T47D (cell line): ENCODE data around the gene RPP25L.

Experiments
- DNase-seq, 2 experiments: peaks; one replicate each; pipeline versions ENCODE4 v3.0.0 to v3.0.0-alpha.2; 2011 to 2012; ENCODE audit warnings: low read depth in 1 of 2, low spot score in 1 of 2
- JUND ChIP-seq: IDR thresholded peaks from 2 replicates; pipeline ENCODE4 v1.6.1; 2012; ENCODE audit warnings: low read depth
- in situ Hi-C: cut with HindIII; loops from 2 replicates; pipeline ENCODE4 v1.10.0; 2016; ENCODE audit warnings: low sequenced_read_pairs, low pct_unique_long_range_greater_than_20kb

The RPP25L gene

DNA sequence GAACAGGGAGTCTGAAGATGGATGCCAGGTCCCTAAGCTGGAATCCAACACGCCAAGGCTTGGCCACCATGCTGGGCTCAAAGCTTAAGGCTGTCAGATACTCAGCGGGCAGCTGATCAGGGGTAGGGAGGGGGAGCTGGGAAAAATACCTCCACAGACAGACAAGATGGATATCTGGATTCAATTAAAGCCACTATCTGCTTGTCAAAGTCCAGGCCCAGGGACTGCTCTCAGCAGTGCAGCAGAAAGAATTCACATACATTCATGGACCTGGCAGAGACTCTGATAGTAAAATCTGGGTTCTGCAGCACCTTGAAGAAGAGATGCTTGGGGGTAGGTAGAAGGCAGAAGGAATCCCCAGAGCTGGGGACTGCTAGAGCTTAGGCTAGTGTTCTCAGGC is 3.2 kb upstream of the RPP25L start:
- in situ Hi-C loops, result no loop called here
- no peak for TF ChIP-seq JUND
- DNase-seq, result no peak

DNA sequence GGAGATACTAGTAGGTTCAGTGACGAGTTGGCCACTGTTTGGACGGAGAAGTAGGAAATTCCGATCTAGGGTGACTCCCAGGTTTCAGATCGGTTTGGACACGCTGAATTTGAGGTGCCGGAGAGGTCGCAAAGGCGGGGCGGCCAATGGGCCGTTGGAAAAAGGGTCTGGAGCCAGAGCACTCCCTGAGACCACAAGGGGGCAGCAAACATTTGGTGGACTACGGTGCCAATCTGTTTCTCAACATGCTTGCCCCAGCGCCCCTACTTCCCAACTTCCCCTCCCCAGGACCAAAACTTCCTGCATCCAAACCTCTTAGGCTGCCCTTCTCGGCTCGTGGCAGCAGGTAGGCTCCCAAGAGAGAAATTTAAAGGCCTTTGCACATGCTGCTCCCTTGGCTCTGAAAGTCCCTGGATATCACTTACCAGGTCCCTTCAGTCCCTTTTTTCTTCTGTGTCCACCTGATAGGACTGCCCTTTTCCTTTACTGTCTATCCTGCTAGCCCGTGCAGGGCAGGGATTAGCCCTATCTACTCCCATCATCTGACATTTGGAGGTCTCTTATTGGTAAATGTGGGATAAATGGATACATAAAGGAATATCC is 992 bp upstream of the RPP25L start:
- peak; percentile 47 to 83 for DNase-seq
- in situ Hi-C loops, result no loop called here
- TF ChIP-seq JUND, result no peak

DNA sequence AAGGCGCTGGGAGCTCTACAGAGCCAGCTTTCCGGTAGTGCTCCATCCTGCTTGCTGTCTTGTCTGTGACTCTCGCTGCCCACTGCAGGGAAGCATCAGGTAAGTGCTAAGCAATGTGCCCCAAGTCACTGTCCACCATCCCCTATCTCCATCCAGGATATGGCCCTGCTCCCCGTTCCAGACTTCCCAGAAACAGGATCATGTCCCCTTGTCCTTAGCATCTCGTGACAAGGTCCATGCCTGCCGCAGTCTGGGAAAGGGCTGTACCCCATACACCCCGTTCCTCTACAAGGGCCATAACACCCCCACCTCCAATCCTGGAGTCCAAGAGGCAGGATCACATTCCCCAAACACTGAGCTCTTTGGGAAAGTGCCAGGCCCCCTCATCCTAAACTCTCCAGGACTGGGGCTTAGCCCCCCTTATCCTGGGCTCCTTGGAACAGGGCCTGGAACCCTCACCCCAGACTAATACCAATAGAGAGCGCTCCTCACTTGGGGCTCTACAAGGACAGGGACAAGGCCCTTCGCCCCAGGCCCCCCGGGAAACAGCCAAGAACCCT is 566 bp downstream of the RPP25L start:
- in situ Hi-C loops, result no loop called here
- TF ChIP-seq JUND, result no peak
- no peak for DNase-seq

GRCh38 chr9:34610434-34611206 is 1.3 kb downstream of the RPP25L start:
- in situ Hi-C loops, result no loop called here
- no peak for DNase-seq
- TF ChIP-seq JUND, result no peak

- in situ Hi-C loops, result no loop called here
- no peak for TF ChIP-seq JUND
- DNase-seq, result no peak
Observed at GRCh38 chr9:34607331-34607730, 4.6 kb downstream of the RPP25L start.

DNA sequence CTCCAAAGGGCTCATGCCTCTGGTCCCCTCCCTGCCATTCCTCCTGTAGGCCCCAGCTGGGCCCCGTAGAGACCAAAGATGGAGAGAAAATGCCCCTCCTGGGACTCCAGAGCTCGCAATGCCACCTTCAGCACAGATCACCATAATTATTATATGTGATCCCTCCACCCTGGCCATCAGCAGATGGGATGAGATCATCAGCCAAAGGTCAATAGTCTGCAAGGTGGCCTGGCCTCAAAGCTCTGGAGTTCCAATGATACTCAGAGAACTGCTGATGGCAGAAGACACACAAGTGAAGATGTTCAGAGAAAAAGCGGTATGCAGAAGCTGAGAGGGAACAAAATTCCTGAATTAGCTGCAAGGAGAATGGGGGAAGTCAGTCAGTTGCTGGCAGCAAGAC is 5.0 kb downstream of the RPP25L start:
- DNase-seq, result no peak
- no peak for TF ChIP-seq JUND
- in situ Hi-C loops, result no loop called here

- in situ Hi-C loops, result no loop called here
- no peak for TF ChIP-seq JUND
Observed at GRCh38 chr9:34606190-34606589, 5.7 kb downstream of the RPP25L start.

DNA sequence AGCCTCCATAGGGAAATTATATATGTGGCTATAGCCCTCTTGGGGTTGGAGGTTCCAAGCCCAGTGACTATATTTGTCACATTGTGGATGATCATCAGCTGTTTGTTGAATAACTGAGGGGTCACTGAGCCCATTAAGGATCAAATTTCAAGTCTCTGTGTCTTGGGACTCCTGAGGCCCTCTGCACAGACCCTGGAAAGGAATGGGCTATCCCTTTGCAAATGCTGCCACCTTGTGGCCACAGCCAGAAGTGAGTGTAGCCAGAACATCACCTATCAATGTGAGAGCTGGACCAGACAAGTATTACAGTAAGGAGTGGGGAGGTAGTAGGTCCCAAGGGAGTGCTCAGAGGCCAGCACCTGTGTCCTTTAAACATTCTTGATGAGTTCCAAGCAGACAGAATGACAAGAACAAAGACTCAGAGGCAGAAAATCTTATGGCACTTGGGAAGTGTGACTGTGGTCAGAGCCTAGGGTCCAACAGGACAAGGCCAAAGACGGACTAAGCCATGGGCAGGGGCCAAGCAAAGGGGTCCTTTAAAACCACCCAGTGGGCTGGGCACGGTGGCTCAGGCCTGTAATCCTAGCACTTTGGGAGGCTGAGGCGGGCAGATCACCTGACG is 8.2 kb downstream of the RPP25L start:
- in situ Hi-C loops, result no loop called here
- peak; percentile 67 to 73 for DNase-seq
- TF ChIP-seq JUND, result no peak

More at GRCh38 chr9:34606190-34606589, 5.7 kb downstream of the RPP25L start:
- DNase-seq, result no peak

- no peak for TF ChIP-seq JUND
- in situ Hi-C loops, result no loop called here
- no peak for DNase-seq
Observed at GRCh38 chr9:34601937-34602573, 9.8 kb downstream of the RPP25L start.

- DNase-seq, result no peak
- no peak for TF ChIP-seq JUND
- in situ Hi-C loops, result no loop called here
Observed at GRCh38 chr9:34600908-34601307, 11.0 kb downstream of the RPP25L start.

GRCh38 chr9:34599546-34599945 is 12.4 kb downstream of the RPP25L start:
- in situ Hi-C loops, result no loop called here
- DNase-seq, result no peak
- no peak for TF ChIP-seq JUND

GRCh38 chr9:34594177-34594576 is 17.7 kb downstream of the RPP25L start:
- in situ Hi-C loops, result no loop called here
- no peak for DNase-seq
- no peak for TF ChIP-seq JUND

DNA sequence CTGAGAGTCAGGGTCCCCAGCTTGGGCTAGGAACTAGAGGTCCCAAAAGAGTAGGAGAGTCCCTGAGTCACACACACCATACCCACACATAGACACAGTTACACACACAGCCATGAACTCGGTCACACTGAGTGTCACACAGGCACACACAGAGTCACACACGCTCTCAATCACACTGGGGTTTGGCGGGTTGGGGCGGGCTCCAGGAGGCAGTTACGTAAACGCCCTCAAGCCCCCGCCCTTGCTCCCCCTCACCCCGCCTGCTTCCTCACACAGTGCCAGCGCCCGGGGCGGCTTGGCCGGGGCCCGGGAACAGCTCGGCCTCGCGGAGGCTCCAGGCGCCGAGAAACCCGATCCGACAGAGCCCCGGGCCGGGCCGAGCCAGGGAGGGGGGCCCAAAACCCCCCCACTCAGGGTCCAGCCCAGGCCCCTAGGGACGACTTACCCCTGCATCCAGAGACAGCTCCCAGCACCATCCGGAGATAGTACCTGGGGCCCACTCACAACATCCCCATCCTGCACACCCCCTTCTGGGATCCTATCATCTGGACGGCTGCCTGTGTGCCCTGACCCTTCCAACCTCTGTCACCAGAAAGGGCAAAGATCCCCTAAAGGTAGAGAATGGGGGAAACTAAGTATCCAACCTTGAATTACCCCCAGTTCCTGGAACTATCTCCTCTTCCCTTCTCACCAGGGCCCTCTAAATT is 18.8 kb downstream of the RPP25L start:
- TF ChIP-seq JUND, result no peak
- peak; percentile 55 to 59 for DNase-seq
- in situ Hi-C loops, result no loop called here
